ENCODE measurements around the gene SIAE. TPM values are rescaled to one million over a fixed set of nuclear protein-coding genes. Genes with fewer than 3 reads are reported as not detected.

Gene SIAE
- total and polyA plus RNA-seq, 10 of the 15 experiments (the other 5 are each of a cell fraction or from before 2014, with no cell fraction given) = 0.93 to 6.9 (median 4.2) TPM

GRCh38 chr11:124682443-124682842 lies 8.9 kb upstream of the SIAE start:
- H4K20me1 ChIP-seq (ENCODE audit: control insufficient read depth, insufficient read depth) = no peaks in the 10 kb centered on the region
- WGBS (ENCODE audit: insufficient coverage, insufficient replicate concordance, low lambda C conversion rate, missing lambda C conversion rate) = 100% methylated on average over 1 of the region's 1 CpG
- FAIRE-seq (no peak), DNase-seq (ENCODE audit: low read depth, low spot score) (no peak), ATAC-seq (no peak)
- no peaks in the 10 kb centered on the region for H3K27me3 ChIP-seq (replicated peaks in 1 of 2; ENCODE audit: control insufficient read depth in 2 of 2, insufficient read depth in 2 of 2, low read length in 1 of 2)
- no peaks in the 10 kb centered on the region for H3K4me1 ChIP-seq (ENCODE audit: control insufficient read depth, insufficient read depth, low read length)
- H3K4me2 ChIP-seq (ENCODE audit: control insufficient read depth, insufficient read depth) = no peak overlapping the region
- ChIA-PET SMC1A (ENCODE audit: uncharacterized antibody, unreplicated experiment) (interaction anchor here (1.7 kb wide), 1 partner anchor 16 kb away, joined by 3 read pairs; no protein-coding TSS in a partner anchor), RAD21 (ENCODE audit: unreplicated experiment) (no interaction called here), CTCF (interaction anchor here (1.5 kb wide), 1 partner anchor 13 kb away, joined by 4 read pairs; no protein-coding TSS in a partner anchor), POLR2A (no interaction called here)
- TF ChIP-seq STAT1 (conservative IDR thresholded peaks at IDR 0.05) = no peak
- no peak for TF ChIP-seq ZNF622 (IDR thresholded peaks at IDR 0.05)
- no peak for TF ChIP-seq BRCA1 (IDR thresholded peaks at IDR 0.05; ENCODE audit: low read depth, low read length)
- TF ChIP-seq ZSCAN29 (IDR thresholded peaks at IDR 0.05) = no peak
- no peak for TF ChIP-seq BHLHE40 (IDR thresholded peaks at IDR 0.05; ENCODE audit: borderline replicate concordance in 1 of 2, low read depth in 2 of 2, low read length in 1 of 2)
- no peak overlapping the region for H3K27ac ChIP-seq (ENCODE audit: control insufficient read depth, insufficient read depth)
- no peak overlapping the region for H2AFZ ChIP-seq (ENCODE audit: control insufficient read depth, low read depth, low read length)
- no peaks in the 10 kb centered on the region for H3K36me3 ChIP-seq (ENCODE audit: control insufficient read depth in 2 of 2, insufficient read depth in 2 of 2, low read length in 1 of 2)
- no peak overlapping the region for H3K9ac ChIP-seq (ENCODE audit: control insufficient read depth, insufficient read depth, low read length)
- no peak overlapping the region for H3K4me3 ChIP-seq
- no TSS peak for BruUV-seq (replicated peaks)
- intact Hi-C loops (cut with micrococcal nuclease; ENCODE audit: unreplicated experiment) (no loop called here), in situ Hi-C loops (cut with MboI) (no loop called here)
- peaks cover 11% of the 10 kb centered on the region; the same call in 2 of the 3 replicates for H3K9me3 ChIP-seq (replicated peaks; ENCODE audit: control insufficient read depth, insufficient read depth, low read length)
- no peaks in the 10 kb centered on the region for H3K79me2 ChIP-seq (ENCODE audit: control insufficient read depth, insufficient read depth, low read length)

- CTCF ChIA-PET = interaction anchor here (1.5 kb wide), 1 partner anchor 12 kb away, joined by 4 read pairs; no protein-coding TSS in a partner anchor
- Histone ChIP-seq H3K4me2 (ENCODE audit: control insufficient read depth, insufficient read depth) (no peak overlapping the region), H3K4me3 (no peak overlapping the region), H2AFZ (ENCODE audit: control insufficient read depth, low read depth, low read length) (no peak overlapping the region), H4K20me1 (ENCODE audit: control insufficient read depth, insufficient read depth) (no peaks in the 10 kb centered on the region), H3K36me3 (ENCODE audit: control insufficient read depth in 2 of 2, insufficient read depth in 2 of 2, low read length in 1 of 2) (no peaks in the 10 kb centered on the region), H3K79me2 (ENCODE audit: control insufficient read depth, insufficient read depth, low read length) (no peaks in the 10 kb centered on the region), H3K4me1 (ENCODE audit: control insufficient read depth, insufficient read depth, low read length) (no peaks in the 10 kb centered on the region), H3K9ac (ENCODE audit: control insufficient read depth, insufficient read depth, low read length) (no peak overlapping the region), H3K9me3 (replicated peaks; ENCODE audit: control insufficient read depth, insufficient read depth, low read length) (peaks cover 11% of the 10 kb centered on the region; the same call in 2 of the 3 replicates), H3K27ac (ENCODE audit: control insufficient read depth, insufficient read depth) (no peak overlapping the region), H3K27me3 (replicated peaks in 1 of 2; ENCODE audit: control insufficient read depth in 2 of 2, insufficient read depth in 2 of 2, low read length in 1 of 2) (no peaks in the 10 kb centered on the region)
- TF ChIP-seq CREM (IDR thresholded peaks at IDR 0.05; ENCODE audit: low read depth) = no peak
- POLR2A ChIA-PET = no interaction called here
- RAD21 ChIA-PET (ENCODE audit: unreplicated experiment) = no interaction called here
- FAIRE-seq (no peak), DNase-seq (ENCODE audit: low read depth, low spot score) (no peak), ATAC-seq (no peak)
- WGBS (ENCODE audit: insufficient coverage, insufficient replicate concordance, low lambda C conversion rate, missing lambda C conversion rate) = 63% methylated on average over 2 of the region's 2 CpGs
- SMC1A ChIA-PET (ENCODE audit: uncharacterized antibody, unreplicated experiment) = interaction anchor here (0.7 to 1.7 kb wide), 2 partner anchors 11 to 17 kb away, joined by 3 read pairs; no protein-coding TSS in a partner anchor
- in situ Hi-C loops (cut with MboI) (no loop called here), intact Hi-C loops (cut with micrococcal nuclease; ENCODE audit: unreplicated experiment) (no loop called here)
- BruUV-seq (replicated peaks) = no TSS peak
These were observed 7.9 kb upstream of the SIAE start for GRCh38 chr11:124681421-124681820.
